Breast epithelium (tissue), 4 donors: ENCODE data around the gene XPO1. TPM values are rescaled to one million over a fixed set of nuclear protein-coding genes. Genes with fewer than 3 reads are reported as not detected.

Experiments used
- DNase-seq, 2 donors: peaks; one replicate each; pipeline ENCODE4 v3.0.0-alpha.2; 2019; ENCODE audit warnings: low spot score in 2 of 2
- H3K27ac ChIP-seq, 2 donors: fragments of 200-600 bp; sonication (generic) in 1 of 2; one replicate each; pipeline ENCODE4 v1.5.1; 2016 to 2019; ENCODE audit warnings: mild to moderate bottlenecking in 1 of 2
- H3K27me3 ChIP-seq, 2 donors: fragments of 200-600 bp; sonication (generic) in 1 of 2; one replicate each; pipeline versions ENCODE4 v1.5.1 to v1.6.0; 2017 to 2019; ENCODE audit warnings: control low read depth in 1 of 2, mild to moderate bottlenecking in 1 of 2
- H3K36me3 ChIP-seq: fragments of 200-600 bp; one replicate; pipeline ENCODE4 v1.5.1; 2019
- H3K4me1 ChIP-seq, 2 donors: fragments of 200-600 bp; sonication (generic); one replicate each; pipeline ENCODE4 v1.5.1; 2016 to 2019; ENCODE audit warnings: control low read depth in 1 of 2
- H3K4me3 ChIP-seq, 3 donors: fragments of 200-600 bp; sonication (generic); 1 replicate in 2 of 3; 2 replicates in 1 of 3; pipeline ENCODE4 v1.5.1; 2016 to 2019; ENCODE audit warnings: mild to moderate bottlenecking in 3 of 3, moderate library complexity in 2 of 3
- H3K9me3 ChIP-seq, 2 donors: fragments of 200-600 bp; sonication (generic) in 1 of 2; one replicate each; pipeline ENCODE4 v1.5.1; 2016 to 2019; ENCODE audit warnings: control low read depth in 1 of 2
- POLR2A ChIP-seq: fragments of 450-650 bp; IDR thresholded peaks from one replicate; pipeline ENCODE4 v1.6.1; 2016; ENCODE audit warnings: antibody characterized with exemption, mild to moderate bottlenecking, moderate library complexity
- POLR2AphosphoS5 ChIP-seq, 3 donors: sonication (generic); formaldehyde crosslinking; IDR thresholded peaks; one replicate each; pipeline ENCODE4 v1.6.1; 2017; ENCODE audit warnings: antibody characterized with exemption in 3 of 3
- intact Hi-C: fragments of 100-400 bp; cut with DNase I; formaldehyde crosslinking; loops from one replicate; pipeline ENCODE4 v1.15.1; 2023; ENCODE audit warnings: low total_unique reads
- total RNA-seq, 3 donors: library from RNA; depleted of rRNA; stranded (reverse); fragments of >200 nt; gene quantifications; one replicate each; pipeline ENCODE4 v1.1.0, GENCODE V29; 2016
- TF ChIP-seq, protein P1 (sequence below), 3 donors: fragments of 450-650 bp; IDR thresholded peaks; one replicate each; pipeline ENCODE4 v1.5.1; 2016 to 2017; ENCODE audit warnings: antibody characterized with exemption in 3 of 3, mild to moderate bottlenecking in 3 of 3, moderate library complexity in 3 of 3

XPO1 gene
- total RNA-seq, 3 donors from 2014 or later, result 76.0 to 137 (median 129) TPM

DNA sequence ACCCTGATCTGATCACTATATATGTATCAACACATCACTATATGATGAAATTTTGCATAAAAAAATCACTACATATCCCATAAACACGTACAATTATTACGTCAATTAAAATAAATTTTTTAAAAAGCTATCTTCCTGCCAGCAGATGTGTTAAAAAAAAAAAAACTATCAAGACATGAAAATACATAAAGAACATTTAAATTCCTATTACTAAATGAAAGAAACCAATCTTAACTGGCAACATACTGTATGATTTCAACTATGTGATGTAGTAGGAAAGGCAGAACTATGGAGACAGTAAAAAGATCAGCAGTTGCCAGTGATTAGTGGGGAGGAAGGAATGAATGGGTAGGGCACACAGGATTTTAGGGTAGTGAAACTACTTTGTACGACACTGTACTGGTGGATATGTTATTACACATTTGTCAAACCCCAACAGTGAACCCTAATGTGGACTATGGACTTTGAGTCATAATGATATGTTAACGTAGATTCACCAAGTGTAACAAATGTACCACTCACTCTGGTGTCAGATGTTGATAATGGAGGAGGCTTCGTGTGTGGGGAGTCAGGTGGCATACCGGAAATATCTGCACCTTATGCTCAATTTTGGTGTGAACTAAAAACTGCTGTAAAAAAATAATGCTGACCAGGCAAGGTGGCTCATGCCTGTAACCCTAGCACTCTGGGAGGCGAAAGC lies 94.7 kb downstream of the XPO1 start:
- no peaks in the 10 kb centered on the region for H3K36me3 ChIP-seq
- no peaks in the 10 kb centered on the region for H3K9me3 ChIP-seq
- no peak overlapping the region for H3K4me3 ChIP-seq
- H3K27me3 ChIP-seq, result no peaks in the 10 kb centered on the region
- H3K27ac ChIP-seq, result no peak overlapping the region
- TF ChIP-seq POLR2A (no peak), POLR2AphosphoS5 (IDR thresholded peaks at IDR 0.05) (no peak)
- TF ChIP-seq, protein P1, sequence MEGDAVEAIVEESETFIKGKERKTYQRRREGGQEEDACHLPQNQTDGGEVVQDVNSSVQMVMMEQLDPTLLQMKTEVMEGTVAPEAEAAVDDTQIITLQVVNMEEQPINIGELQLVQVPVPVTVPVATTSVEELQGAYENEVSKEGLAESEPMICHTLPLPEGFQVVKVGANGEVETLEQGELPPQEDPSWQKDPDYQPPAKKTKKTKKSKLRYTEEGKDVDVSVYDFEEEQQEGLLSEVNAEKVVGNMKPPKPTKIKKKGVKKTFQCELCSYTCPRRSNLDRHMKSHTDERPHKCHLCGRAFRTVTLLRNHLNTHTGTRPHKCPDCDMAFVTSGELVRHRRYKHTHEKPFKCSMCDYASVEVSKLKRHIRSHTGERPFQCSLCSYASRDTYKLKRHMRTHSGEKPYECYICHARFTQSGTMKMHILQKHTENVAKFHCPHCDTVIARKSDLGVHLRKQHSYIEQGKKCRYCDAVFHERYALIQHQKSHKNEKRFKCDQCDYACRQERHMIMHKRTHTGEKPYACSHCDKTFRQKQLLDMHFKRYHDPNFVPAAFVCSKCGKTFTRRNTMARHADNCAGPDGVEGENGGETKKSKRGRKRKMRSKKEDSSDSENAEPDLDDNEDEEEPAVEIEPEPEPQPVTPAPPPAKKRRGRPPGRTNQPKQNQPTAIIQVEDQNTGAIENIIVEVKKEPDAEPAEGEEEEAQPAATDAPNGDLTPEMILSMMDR (IDR thresholded peaks at IDR 0.05), result no peak
- DNase-seq, result no peak
- H3K4me1 ChIP-seq, result no peaks in the 10 kb centered on the region
- intact Hi-C loops, result no loop called here

DNA sequence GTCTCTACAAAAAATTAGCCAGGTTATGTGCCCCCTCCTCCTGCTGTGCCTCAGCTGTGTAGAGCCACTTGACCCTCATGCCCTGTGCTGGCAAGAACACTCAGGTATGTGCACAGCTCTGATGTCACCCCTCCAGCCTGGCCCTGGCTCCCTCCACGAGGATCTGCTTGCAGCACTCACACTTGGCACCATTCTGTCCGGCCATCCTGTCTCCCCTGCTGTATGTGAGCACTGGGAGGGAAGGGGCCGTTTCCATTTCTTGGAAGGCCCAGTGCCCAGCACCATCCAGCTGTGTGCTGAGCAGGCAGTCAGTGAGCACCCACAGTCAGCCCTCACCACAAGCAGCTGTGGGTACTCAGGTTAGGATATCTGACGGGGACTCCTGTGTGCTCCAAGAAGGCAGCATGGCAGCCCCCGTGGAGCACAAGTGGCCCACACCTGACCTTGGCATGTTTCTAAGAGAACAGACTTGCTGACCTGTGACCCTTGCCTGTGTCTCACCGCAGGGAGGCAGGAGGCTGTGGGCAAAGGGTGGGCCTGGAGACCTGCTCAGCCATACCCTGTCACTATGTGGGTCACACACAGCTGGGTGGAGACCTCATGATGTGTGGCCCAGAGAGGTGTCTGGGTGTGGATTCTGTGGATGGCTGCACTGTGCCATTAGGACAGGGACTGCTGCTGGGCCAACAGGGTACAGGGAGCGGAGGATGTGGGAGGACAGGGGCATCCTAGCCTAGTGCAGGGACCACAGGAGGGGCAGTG lies 98.7 kb downstream of the XPO1 start:
- no peak overlapping the region for H3K27ac ChIP-seq

DNA sequence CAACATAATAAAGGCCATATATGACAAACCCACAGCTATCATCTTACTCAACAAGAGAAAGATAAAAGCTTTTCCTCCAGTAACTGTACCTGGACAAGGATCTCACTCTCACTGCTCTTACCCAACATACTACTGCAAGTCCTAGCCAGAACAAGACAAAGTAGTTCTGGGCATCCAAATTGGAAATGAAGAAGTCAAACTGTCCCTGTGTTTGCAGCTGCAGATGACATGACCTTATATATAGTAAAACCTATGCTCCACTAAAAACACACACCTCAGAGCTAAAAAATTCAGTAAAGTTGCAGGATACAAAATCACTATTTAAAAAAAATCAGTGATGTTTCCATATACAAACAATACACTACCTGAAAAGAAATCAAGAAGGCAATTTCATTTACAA lies 99.5 kb downstream of the XPO1 start:
- Histone ChIP-seq H3K9me3 (peaks cover 0 to 5% of the 10 kb centered on the region in 2 donors), H3K36me3 (no peaks in the 10 kb centered on the region), H3K27me3 (no peaks in the 10 kb centered on the region), H3K4me1 (no peaks in the 10 kb centered on the region), H3K4me3 (no peak overlapping the region), H3K27ac (no peak overlapping the region)
- intact Hi-C loops, result loop anchor here (10.0 kb wide), 1 partner anchor 46 kb away; no protein-coding TSS in a partner anchor
- no peak for DNase-seq
- TF ChIP-seq, protein P1 (IDR thresholded peaks at IDR 0.05), result no peak
- no peak for TF ChIP-seq POLR2A
- no peak for TF ChIP-seq POLR2AphosphoS5 (IDR thresholded peaks at IDR 0.05)

More for the DNA sequence above, 98.7 kb downstream of the XPO1 start:
- TF ChIP-seq POLR2A (no peak), POLR2AphosphoS5 (IDR thresholded peaks at IDR 0.05) (no peak)
- TF ChIP-seq, protein P1 (IDR thresholded peaks at IDR 0.05), result no peak
- DNase-seq, result no peak
- intact Hi-C loops, result loop anchor here (10.0 kb wide), 1 partner anchor 45 kb away; no protein-coding TSS in a partner anchor
- Histone ChIP-seq H3K9me3 (peaks cover 0 to 5% of the 10 kb centered on the region in 2 donors), H3K4me3 (no peak overlapping the region), H3K4me1 (no peaks in the 10 kb centered on the region), H3K27me3 (no peaks in the 10 kb centered on the region), H3K36me3 (no peaks in the 10 kb centered on the region)

DNA sequence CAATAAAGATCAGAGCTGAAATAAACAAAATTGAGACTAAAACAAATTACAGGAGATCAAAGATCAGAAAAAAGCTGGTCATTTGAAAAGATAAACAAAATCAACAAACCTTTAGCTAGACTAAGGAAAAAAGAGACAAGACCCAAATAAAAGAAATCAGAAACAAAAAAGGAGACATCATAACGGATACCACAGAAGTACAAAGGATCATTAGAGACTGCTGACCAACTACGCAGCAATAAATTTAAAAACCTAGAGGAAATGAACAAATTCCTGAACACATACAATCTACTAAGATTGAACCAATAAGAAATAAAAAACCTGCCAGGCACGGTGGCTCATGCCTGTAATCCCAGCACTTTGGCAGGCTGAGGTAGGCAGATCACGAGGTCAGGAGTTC lies 101.0 kb downstream of the XPO1 start:
- intact Hi-C loops, result loop anchor here (10.0 kb wide), 1 partner anchor 48 kb away; no protein-coding TSS in a partner anchor
- Histone ChIP-seq H3K36me3 (no peaks in the 10 kb centered on the region), H3K4me3 (no peak overlapping the region), H3K4me1 (no peaks in the 10 kb centered on the region), H3K27me3 (no peaks in the 10 kb centered on the region), H3K27ac (no peak overlapping the region), H3K9me3 (peaks cover 0 to 5% of the 10 kb centered on the region in 2 donors)
- DNase-seq, result no peak
- TF ChIP-seq POLR2AphosphoS5 (IDR thresholded peaks at IDR 0.05), result no peak
- TF ChIP-seq POLR2A, result no peak
- TF ChIP-seq, protein P1 (IDR thresholded peaks at IDR 0.05), result no peak

GRCh38 chr2:61436092-61436491 lies 102.1 kb downstream of the XPO1 start:
- intact Hi-C loops, result loop anchor here (10.0 kb wide), 1 partner anchor 49 kb away; no protein-coding TSS in a partner anchor
- Histone ChIP-seq H3K36me3 (no peaks in the 10 kb centered on the region), H3K4me3 (no peak overlapping the region), H3K9me3 (peaks cover 0 to 5% of the 10 kb centered on the region in 2 donors), H3K27me3 (no peaks in the 10 kb centered on the region), H3K27ac (no peak overlapping the region), H3K4me1 (no peaks in the 10 kb centered on the region)
- no peak for TF ChIP-seq POLR2A
- TF ChIP-seq, protein P1 (IDR thresholded peaks at IDR 0.05), result no peak
- DNase-seq, result no peak
